Endometrium (tissue), 2 donors: ENCODE data around the gene KRTAP19-2.
"Not testable (repeated sequence)": the region's sequence is repeated elsewhere in the genome, so short reads cannot be mapped to it uniquely, and the experiment has no call there.

Source experiments
- FAIRE-seq: peaks from 2 replicates; lab custom pipeline; 2012; peaks lifted over from hg19 to GRCh38; lab: Jason Lieb, UNC
- donor health status: control.
- donor health status: control.

The KRTAP19-2 gene

GRCh38 chr21:30487336-30487735, at the start of gene KRTAP19-2:
Gene KRTAP19-2 (minus strand): TSS chr21:30487436. CDS start chr21:30487348, 88 bp downstream.
- no peak for FAIRE-seq

- no peak for FAIRE-seq
Observed at GRCh38 chr21:30518876-30519275, 31.6 kb upstream of the KRTAP19-2 start.

- FAIRE-seq, result no peak
Observed at GRCh38 chr21:30515681-30516080, 28.4 kb upstream of the KRTAP19-2 start.

- not testable (repeated sequence) for FAIRE-seq
Observed at GRCh38 chr21:30505621-30506205, 18.5 kb upstream of the KRTAP19-2 start.

- no peak for FAIRE-seq
Observed at GRCh38 chr21:30502041-30502440, 14.8 kb upstream of the KRTAP19-2 start, which contains the start of gene KRTAP19-5. Gene KRTAP19-5 (minus strand): TSS chr21:30502141. CDS start chr21:30502090, 51 bp downstream.

- FAIRE-seq, result no peak
Observed at GRCh38 chr21:30497065-30497464, 9.8 kb upstream of the KRTAP19-2 start, which contains the start of gene KRTAP19-4. Gene KRTAP19-4 (minus strand): TSS chr21:30497165. CDS start chr21:30497110, 55 bp downstream.

- no peak for FAIRE-seq
Observed at GRCh38 chr21:30491963-30492428, 4.8 kb upstream of the KRTAP19-2 start, which contains the start of gene KRTAP19-3. Gene KRTAP19-3 (minus strand): TSS chr21:30492013. CDS start chr21:30491957, 56 bp downstream.

- FAIRE-seq, result no peak
Observed at GRCh38 chr21:30486180-30486579, 1.1 kb downstream of the KRTAP19-2 start.

GRCh38 chr21:30482130-30482529, 5.1 kb downstream of the KRTAP19-2 start:
- no peak for FAIRE-seq

- FAIRE-seq, result no peak
Observed at GRCh38 chr21:30480145-30480544, 7.1 kb downstream of the KRTAP19-2 start, which contains the start of gene KRTAP19-1. Gene KRTAP19-1 (minus strand): TSS chr21:30480367. CDS start chr21:30480317, 50 bp downstream.

- no peak for FAIRE-seq
Observed at GRCh38 chr21:30479259-30479658, 8.0 kb downstream of the KRTAP19-2 start.

- FAIRE-seq, result no peak
Observed at GRCh38 chr21:30478004-30478403, 9.2 kb downstream of the KRTAP19-2 start.

GRCh38 chr21:30468900-30469714, 18.1 kb downstream of the KRTAP19-2 start:
- FAIRE-seq, result no peak

- no peak for FAIRE-seq
Observed at GRCh38 chr21:30463713-30464112, 23.5 kb downstream of the KRTAP19-2 start.

GRCh38 chr21:30448514-30448913, 38.7 kb downstream of the KRTAP19-2 start:
- no peak for FAIRE-seq

- no peak for FAIRE-seq
Observed at GRCh38 chr21:30447056-30447455, 40.2 kb downstream of the KRTAP19-2 start.

GRCh38 chr21:30444204-30444603, 43.0 kb downstream of the KRTAP19-2 start:
- no peak for FAIRE-seq

- FAIRE-seq, result no peak
Observed at GRCh38 chr21:30443226-30443625, 44.0 kb downstream of the KRTAP19-2 start.

- FAIRE-seq, result no peak
Observed at GRCh38 chr21:30439975-30440374, 47.3 kb downstream of the KRTAP19-2 start, which contains the start of gene KRTAP15-1. Gene KRTAP15-1 (plus strand): TSS chr21:30440275. CDS start chr21:30440328, 53 bp downstream.
